Thoracic aorta (tissue), 2 donors: ENCODE measurements around the gene CALY. TPM values are rescaled to one million over a fixed set of nuclear protein-coding genes. Genes with fewer than 3 reads are reported as not detected.

Experiments used
- ATAC-seq: fragments of 150-250 bp; one replicate; pipeline ENCODE4 v1.8.0; 2017; ENCODE audit warnings: low read depth; ENCODE audit not compliant: insufficient number of reproducible peaks, low FRiP score
- DNase-seq: peaks from one replicate; pipeline ENCODE4 v3.0.0-alpha.2; 2020; ENCODE audit warnings: low spot score
- H3K27ac ChIP-seq, 2 donors: fragments of 200-600 bp; sonication (generic); 1 replicate in 1 of 2; 2 replicates in 1 of 2; pipeline ENCODE4 v1.5.1; 2016; ENCODE audit warnings: mild to moderate bottlenecking in 2 of 2, moderate library complexity in 2 of 2
- H3K27me3 ChIP-seq: fragments of 200-600 bp; sonication (generic); replicated peaks from 2 replicates; pipeline ENCODE4 v1.6.0; 2016; ENCODE audit warnings: mild to moderate bottlenecking; ENCODE audit not compliant: insufficient read depth
- H3K36me3 ChIP-seq: fragments of 200-600 bp; sonication (generic); one replicate; pipeline ENCODE4 v1.5.1; 2016
- H3K4me1 ChIP-seq, 2 donors: fragments of 200-600 bp; sonication (generic); 1 replicate in 1 of 2; 2 replicates in 1 of 2; pipeline versions ENCODE4 v1.5.1 to v1.6.0; 2016; ENCODE audit warnings: low read depth in 2 of 2, mild to moderate bottlenecking in 1 of 2; ENCODE audit not compliant: control insufficient read depth in 1 of 2
- H3K4me3 ChIP-seq: fragments of 200-600 bp; sonication (generic); 2 replicates; pipeline ENCODE4 v1.5.1; 2016; ENCODE audit warnings: mild to moderate bottlenecking
- H3K9me3 ChIP-seq: fragments of 200-600 bp; sonication (generic); 2 replicates; pipeline ENCODE4 v1.5.1; 2016
- total RNA-seq, 2 donors: library from RNA; depleted of rRNA; stranded (reverse); fragments of >200 nt; gene quantifications; one replicate each; pipeline versions ENCODE4 v1.1.0 to v1.2.3, GENCODE V29; 2016
- TF ChIP-seq, protein P1 (sequence below): fragments of 200-600 bp; sonication (generic); IDR thresholded peaks from one replicate; pipeline ENCODE4 v1.5.1; 2019; ENCODE audit warnings: antibody characterized with exemption

The CALY gene
- total RNA-seq, 2 donors from 2014 or later = not detected

DNA sequence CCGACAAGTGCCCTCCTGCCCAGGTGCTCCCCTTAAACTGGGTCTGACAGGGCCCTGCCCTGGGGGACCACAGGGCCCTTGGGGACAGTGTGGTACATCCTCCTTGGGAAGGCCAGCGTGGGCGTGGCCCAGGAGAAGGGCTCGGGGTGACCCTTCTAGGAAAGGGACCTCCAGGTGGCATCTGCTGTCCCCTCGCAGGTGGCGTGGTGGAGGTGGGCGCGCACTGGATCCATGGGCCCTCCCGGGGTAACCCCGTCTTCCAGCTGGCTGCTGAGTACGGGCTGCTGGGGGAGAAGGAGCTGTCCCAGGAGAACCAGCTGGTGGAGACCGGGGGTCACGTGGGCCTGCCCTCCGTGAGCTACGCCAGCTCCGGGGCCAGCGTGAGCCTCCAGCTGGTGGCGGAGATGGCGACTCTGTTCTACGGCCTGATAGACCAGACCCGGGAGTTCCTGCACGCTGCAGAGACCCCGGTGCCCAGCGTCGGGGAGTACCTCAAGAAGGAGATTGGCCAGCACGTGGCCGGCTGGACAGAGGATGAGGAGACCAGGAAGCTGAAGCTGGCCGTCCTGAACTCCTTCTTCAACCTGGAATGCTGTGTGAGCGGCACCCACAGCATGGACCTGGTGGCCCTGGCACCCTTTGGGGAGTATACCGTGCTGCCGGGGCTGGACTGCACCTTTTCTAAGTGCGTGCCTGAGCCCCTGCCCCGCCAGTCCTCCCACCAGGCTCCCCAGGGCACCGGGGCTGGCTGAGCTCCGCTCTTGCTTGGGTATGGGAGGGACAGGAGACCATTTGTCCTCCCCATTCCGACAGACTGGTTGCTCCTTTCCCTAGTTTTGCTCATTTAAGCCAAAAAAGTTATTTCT is 43.3 kb upstream of the CALY start:
- Histone ChIP-seq H3K36me3 (no peaks in the 10 kb centered on the region), H3K4me3 (peak overlapping the region; percentile 91), H3K4me1 (peaks cover 7 to 24% of the 10 kb centered on the region in 2 donors), H3K27me3 (no peaks in the 10 kb centered on the region), H3K27ac (peak overlapping the region; percentile 45 to 56), H3K9me3 (no peaks in the 10 kb centered on the region)
- TF ChIP-seq, protein P1, sequence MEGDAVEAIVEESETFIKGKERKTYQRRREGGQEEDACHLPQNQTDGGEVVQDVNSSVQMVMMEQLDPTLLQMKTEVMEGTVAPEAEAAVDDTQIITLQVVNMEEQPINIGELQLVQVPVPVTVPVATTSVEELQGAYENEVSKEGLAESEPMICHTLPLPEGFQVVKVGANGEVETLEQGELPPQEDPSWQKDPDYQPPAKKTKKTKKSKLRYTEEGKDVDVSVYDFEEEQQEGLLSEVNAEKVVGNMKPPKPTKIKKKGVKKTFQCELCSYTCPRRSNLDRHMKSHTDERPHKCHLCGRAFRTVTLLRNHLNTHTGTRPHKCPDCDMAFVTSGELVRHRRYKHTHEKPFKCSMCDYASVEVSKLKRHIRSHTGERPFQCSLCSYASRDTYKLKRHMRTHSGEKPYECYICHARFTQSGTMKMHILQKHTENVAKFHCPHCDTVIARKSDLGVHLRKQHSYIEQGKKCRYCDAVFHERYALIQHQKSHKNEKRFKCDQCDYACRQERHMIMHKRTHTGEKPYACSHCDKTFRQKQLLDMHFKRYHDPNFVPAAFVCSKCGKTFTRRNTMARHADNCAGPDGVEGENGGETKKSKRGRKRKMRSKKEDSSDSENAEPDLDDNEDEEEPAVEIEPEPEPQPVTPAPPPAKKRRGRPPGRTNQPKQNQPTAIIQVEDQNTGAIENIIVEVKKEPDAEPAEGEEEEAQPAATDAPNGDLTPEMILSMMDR = no peak
- no peak for DNase-seq
- no peak for ATAC-seq

DNA sequence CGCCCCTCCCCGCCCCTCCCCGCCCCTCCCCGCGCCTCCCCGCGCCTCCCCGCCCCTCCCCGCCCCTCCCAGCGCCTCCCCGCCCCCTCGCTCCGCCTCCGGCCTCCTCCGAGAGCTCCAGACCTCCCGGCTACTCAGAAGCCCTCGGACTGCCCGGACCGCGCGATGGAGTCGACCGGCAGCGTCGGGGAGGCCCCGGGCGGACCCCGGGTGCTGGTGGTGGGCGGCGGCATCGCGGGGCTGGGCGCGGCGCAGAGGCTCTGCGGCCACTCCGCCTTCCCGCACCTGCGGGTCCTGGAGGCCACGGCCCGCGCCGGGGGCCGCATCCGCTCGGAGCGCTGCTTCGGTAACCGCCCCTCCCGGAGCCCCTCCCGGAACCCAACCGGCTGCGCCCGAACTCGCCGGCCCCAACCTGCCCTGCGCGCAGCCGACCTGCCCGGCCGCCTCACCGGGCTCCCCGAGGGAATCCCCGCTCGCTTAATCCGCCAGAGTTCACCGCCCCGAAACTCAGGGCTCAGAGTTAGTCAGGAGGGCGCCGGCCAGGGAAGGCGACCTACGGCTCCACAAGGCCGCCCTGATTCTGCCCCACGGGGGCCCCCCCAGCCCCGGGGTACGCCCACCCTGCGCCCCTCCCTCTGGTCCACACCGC is 42.6 kb upstream of the CALY start, which contains the start of gene PAOX:
TSS of gene PAOX (plus strand) at position 111 of the 649 bp plus-strand sequence. CDS start at position 166, 55 bp downstream.
- Histone ChIP-seq H3K9me3 (no peaks in the 10 kb centered on the region), H3K27ac (peak within 1 kb of the TSS; percentile 58 to 70), H3K4me3 (peak within 1 kb of the TSS; percentile 97), H3K27me3 (no peaks in the 10 kb centered on the region), H3K4me1 (peaks cover 8 to 25% of the 10 kb centered on the region in 2 donors), H3K36me3 (no peaks in the 10 kb centered on the region)
- ATAC-seq (no peak), DNase-seq (no peak)
- TF ChIP-seq, protein P1 = no peak

DNA sequence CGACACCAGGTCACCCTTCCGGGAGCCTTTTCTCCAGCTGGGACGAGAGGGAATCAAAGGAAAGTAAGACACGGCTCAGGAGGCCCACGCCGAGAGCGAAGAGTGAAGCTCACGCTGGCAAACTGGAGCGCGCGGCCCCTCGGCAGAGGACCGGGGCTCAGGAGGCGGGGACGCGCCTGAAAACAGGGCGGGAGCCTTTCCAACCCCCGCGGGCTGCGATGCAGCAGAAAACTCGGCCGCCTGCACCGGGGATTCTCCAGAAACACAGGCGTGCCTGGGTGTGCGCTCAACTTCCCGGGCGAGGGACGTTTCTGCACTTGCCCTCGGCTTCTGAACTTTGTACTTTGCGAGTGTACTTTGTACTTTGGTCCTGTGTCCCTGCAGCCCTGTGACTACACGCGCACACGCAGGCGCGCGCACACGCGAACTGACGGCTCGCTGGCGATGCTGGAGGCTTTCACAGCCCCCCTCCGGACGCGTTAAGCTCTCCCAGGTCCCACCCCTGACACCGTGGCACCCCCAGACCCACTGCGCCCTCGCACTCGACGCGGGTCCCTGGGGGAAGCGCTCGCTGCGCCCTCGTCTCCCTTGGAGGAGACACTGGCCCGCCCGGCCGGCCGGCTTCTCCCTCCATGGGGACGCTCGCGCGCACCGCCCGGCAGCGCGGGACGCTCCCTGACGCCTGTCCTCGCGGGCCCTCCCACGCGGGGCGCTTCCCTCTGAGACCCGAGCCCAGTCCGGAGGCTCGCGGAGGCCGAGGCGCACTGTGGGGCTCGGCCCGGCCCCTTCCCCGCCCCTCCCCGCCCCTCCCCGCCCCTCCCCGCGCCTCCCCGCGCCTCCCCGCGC is 41.8 kb upstream of the CALY start:
- Histone ChIP-seq H3K4me1 (peaks cover 12 to 31% of the 10 kb centered on the region in 2 donors), H3K9me3 (no peaks in the 10 kb centered on the region), H3K4me3 (peak overlapping the region; percentile 97), H3K36me3 (no peaks in the 10 kb centered on the region), H3K27me3 (no peaks in the 10 kb centered on the region), H3K27ac (peak overlapping the region; percentile 58 to 70)
- TF ChIP-seq, protein P1 = no peak
- DNase-seq (no peak), ATAC-seq (no peak)

DNA sequence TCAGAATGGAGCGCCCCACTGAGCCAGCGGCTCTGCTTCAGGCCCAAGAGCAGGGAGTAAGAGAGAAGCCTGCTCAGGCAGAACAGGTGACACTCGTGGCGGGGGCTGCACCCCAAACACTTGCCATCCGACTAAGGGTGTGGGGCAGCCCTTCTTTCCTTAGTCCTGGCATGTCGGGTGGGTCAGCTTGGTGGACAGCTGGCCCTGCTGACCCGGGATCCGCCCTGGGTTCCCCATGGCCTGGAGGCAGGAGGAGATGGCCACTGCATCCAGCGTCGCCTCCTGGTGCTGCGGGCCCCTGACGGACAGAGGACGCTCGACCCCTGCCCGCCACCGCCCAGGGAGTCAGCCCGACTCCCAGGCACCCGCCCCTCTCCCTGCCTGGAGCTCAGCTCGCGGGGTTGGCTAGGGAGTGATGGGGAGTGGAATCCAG is 41.1 kb upstream of the CALY start:
- Histone ChIP-seq H3K27ac (peak overlapping the region; percentile 58 to 70), H3K36me3 (no peaks in the 10 kb centered on the region), H3K4me1 (peaks cover 12 to 31% of the 10 kb centered on the region in 2 donors), H3K4me3 (peak overlapping the region; percentile 97), H3K9me3 (no peaks in the 10 kb centered on the region), H3K27me3 (no peaks in the 10 kb centered on the region)
- DNase-seq (no peak), ATAC-seq (no peak)
- TF ChIP-seq, protein P1 = no peak
